ENCODE measurements around the gene CSF2.
"Not testable (repeated sequence)": the region's sequence is repeated elsewhere in the genome, so short reads cannot be mapped to it uniquely, and the experiment has no call there.

Gene CSF2

GRCh38 chr5:132105688-132106087 is 32.1 kb downstream of the CSF2 start:
- no peak for DNase-seq (ENCODE audit: low read depth in 2 of 3, low spot score in 2 of 3)

GRCh38 chr5:132108495-132108894 is 34.9 kb downstream of the CSF2 start:
- not testable (repeated sequence) for DNase-seq (ENCODE audit: low read depth in 2 of 3, low spot score in 2 of 3)

GRCh38 chr5:132108957-132109356 is 35.4 kb downstream of the CSF2 start:
- not testable (repeated sequence) for DNase-seq (ENCODE audit: low read depth in 2 of 3, low spot score in 2 of 3)

- DNase-seq (ENCODE audit: low read depth in 2 of 3, low spot score in 2 of 3), result no peak
These were observed 36.0 kb downstream of the CSF2 start for GRCh38 chr5:132109494-132110053.

GRCh38 chr5:132110195-132110594 is 36.6 kb downstream of the CSF2 start:
- DNase-seq (ENCODE audit: low read depth in 2 of 3, low spot score in 2 of 3), result no peak

GRCh38 chr5:132110930-132111329 is 37.3 kb downstream of the CSF2 start:
- DNase-seq (ENCODE audit: low read depth in 2 of 3, low spot score in 2 of 3), result no peak

GRCh38 chr5:132112111-132112510 is 38.5 kb downstream of the CSF2 start:
- DNase-seq (ENCODE audit: low read depth in 2 of 3, low spot score in 2 of 3), result no peak

GRCh38 chr5:132114150-132115121 is 40.8 kb downstream of the CSF2 start:
- no peak for DNase-seq (ENCODE audit: low read depth in 2 of 3, low spot score in 2 of 3)

- no peak for DNase-seq (ENCODE audit: low read depth in 2 of 3, low spot score in 2 of 3)
These were observed 41.8 kb downstream of the CSF2 start for GRCh38 chr5:132115375-132115774.

GRCh38 chr5:132116072-132116471 is 42.5 kb downstream of the CSF2 start:
- no peak for DNase-seq (ENCODE audit: low read depth in 2 of 3, low spot score in 2 of 3)

- not testable (repeated sequence) for DNase-seq (ENCODE audit: low read depth in 2 of 3, low spot score in 2 of 3)
These were observed 43.4 kb downstream of the CSF2 start for GRCh38 chr5:132116909-132117489.

GRCh38 chr5:132120717-132121116 is 47.1 kb downstream of the CSF2 start:
- DNase-seq (ENCODE audit: low read depth in 2 of 3, low spot score in 2 of 3), result not testable (repeated sequence)

- DNase-seq (ENCODE audit: low read depth in 2 of 3, low spot score in 2 of 3), result not testable (repeated sequence)
These were observed 49.4 kb downstream of the CSF2 start for GRCh38 chr5:132122971-132123370.

GRCh38 chr5:132123578-132123977 is 50.0 kb downstream of the CSF2 start:
- not testable (repeated sequence) for DNase-seq (ENCODE audit: low read depth in 2 of 3, low spot score in 2 of 3)
